Ecto neural progenitor cell (in vitro differentiated cells): ENCODE results near the gene SCYGR4.
"Not testable (repeated sequence)": the region's sequence is repeated elsewhere in the genome, so short reads cannot be mapped to it uniquely, and the experiment has no call there.

Experiments
- DNase-seq: peaks from one replicate; pipeline ENCODE4 v3.0.0-alpha.2; 2018; ENCODE audit warnings: low spot score

Gene SCYGR4, protein sequence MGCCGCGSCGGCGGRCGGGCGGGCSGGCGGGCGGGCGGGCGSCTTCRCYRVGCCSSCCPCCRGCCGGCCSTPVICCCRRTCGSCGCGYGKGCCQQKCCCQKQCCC

DNA sequence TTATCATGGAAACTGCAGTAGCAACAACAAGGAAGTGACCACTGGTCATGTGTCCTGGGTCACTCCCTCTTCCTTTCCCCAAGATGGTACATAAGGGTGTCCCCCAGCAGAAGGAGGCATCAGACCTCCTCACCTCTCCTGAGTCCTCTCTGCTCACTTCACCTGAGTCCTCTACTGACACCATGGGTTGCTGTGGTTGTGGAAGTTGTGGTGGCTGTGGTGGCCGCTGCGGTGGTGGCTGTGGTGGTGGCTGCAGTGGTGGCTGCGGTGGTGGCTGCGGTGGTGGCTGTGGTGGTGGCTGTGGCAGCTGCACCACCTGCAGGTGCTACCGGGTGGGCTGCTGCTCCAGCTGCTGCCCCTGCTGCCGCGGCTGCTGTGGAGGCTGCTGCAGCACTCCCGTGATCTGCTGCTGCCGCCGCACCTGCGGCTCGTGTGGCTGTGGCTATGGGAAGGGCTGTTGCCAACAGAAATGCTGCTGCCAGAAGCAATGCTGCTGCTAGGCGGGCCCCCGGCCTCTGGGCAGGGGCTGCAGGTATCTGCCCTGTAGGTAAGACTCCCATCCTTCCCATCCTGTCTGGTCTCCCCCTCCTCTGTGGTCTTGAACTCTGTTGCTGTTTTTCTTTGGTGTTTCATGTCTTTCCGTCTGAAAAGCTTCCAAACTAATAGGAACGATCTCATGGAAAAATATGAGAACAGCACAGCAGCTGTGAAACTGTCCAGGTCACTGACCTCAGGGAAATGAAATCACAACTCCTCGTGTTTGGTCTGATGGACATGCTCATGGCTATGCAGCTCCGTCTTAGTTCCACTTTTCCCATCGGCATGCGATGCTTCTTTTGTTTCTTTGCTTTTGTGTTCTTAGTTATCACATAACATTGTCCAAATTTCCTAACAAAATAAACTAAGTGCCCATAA lies at the start of gene SCYGR4:
SCYGR4 (plus strand) TSS at position 183 of the 915 bp plus-strand sequence; CDS start at position 183, 0 bp downstream.
- no peak for DNase-seq

DNA sequence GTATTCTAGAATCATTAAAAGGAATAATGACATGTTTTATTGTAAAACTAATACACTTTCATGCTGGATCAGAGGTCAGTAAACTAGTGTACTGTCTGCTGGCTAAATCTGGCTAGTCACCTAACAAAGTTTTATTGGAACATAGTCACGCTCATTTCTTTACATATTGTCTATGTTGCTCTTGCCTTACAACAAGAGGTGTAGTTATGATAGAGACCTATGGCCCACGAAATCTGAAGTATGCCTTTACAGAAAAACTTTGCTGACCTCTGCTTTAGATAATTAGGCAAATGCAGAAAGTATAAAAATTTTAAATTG lies 48.5 kb upstream of the SCYGR4 start:
- DNase-seq: no peak

DNA sequence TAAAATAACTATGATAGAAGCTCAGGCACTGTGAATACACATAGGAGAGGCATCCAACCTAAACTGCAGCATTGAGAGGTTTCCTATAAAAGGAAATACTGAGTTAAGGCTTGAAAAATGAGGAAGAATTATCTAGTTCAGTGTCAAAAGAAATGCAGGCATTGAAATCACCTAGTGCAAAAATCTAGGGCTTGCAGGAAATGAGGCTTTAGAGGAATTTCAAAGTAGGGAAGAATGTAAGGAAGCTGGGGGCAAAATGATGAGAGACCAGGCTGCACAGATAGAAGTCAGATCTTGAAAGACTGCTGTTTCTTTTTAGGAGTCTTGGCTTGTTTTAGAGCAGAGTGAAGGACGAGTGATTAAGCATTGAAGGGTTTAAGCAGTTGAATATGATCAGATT lies 46.7 kb upstream of the SCYGR4 start:
- DNase-seq: no peak

DNA sequence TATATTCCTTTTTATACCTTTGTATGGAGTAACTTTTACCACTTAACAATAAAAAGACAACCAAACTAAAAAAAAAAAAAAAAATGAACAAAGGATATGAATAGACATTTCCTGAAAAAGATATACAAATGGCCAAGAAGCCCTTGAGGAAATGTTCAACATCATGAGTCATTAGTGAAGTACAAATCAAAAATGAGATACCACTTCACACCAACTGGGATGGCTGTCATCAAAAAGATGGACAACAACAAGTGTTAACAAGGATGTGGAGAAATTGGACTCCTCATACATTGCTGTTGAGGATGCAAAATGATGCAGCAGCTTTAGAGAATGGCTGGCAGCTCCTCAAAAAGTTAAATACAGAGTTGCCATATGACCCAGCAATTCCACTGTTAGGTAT lies 41.2 kb upstream of the SCYGR4 start:
- no peak for DNase-seq

DNA sequence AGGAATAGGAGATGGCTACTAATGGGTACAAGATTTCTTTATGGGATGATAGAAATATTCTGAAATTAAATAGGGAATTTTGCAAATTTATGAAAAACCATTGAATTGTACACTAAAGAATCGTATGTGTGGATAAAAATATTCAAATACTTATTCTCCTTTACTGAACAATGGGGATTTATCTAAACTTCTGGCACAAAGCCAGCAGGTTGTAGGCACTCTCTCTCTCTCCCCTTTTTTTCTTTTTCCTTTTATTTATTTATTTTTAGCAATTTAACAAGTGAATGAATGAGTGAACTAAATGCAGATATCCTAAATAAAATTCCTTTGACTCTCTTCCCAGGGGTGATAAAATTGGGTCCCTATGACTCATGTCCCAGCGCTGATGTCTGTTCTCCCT lies 40.5 kb upstream of the SCYGR4 start:
- DNase-seq: no peak

DNA sequence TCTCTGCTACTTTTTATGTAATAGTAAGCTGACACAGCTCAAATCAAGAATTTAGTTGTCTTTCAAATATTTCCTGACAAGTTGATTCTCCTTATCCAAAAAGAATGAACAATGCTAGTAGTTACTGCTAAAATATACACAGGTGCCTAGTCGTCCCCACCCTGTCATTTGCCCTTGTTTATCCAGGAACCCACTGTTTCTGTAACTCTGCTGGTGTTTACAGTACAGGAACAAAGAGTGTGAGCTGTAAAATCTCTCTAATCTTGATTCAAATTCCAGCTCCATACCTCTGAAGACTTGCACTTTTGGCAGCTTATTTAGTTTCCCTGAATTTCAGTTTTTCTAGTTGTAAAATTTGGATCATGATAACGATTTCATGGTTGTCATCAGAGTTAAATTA lies 39.7 kb upstream of the SCYGR4 start:
- no peak for DNase-seq

DNA sequence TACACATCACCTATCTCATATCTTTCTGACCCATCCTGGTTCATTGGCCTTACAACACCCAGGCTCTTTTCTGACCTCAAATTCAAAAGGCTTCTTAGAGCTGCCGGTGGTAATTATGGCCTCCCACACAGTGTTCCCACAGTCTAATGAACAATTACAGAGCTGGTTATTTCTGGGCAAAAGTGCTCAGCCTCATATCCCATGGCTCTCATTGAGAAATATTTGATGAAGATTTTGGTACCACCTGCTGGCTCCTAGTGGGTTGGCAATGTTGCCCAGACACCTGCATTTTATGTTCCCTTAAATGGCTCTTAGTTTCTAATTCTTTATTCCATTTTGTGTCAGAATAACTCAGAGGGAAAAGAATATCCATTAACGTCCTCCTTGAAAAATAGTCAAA lies 38.7 kb upstream of the SCYGR4 start:
- no peak for DNase-seq

DNA sequence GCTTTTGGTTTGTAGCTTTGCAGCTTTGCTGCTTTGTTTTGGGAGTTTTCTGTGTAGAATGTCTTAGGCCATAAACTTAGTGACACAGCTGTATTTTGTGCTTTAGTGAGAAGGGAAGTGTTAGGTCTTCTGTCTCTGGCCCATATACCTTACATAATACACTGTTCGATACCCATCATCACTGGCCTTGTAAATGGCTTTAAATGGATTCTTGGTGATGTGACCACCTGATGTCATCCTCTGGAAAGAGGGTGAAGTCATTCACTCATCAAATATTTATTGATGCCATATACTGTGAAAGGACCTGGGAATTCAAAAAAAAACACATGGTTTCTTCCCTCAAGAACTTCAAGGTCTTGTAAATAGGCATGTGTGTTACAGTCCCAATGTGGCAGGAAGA lies 37.5 kb upstream of the SCYGR4 start:
- DNase-seq: no peak

DNA sequence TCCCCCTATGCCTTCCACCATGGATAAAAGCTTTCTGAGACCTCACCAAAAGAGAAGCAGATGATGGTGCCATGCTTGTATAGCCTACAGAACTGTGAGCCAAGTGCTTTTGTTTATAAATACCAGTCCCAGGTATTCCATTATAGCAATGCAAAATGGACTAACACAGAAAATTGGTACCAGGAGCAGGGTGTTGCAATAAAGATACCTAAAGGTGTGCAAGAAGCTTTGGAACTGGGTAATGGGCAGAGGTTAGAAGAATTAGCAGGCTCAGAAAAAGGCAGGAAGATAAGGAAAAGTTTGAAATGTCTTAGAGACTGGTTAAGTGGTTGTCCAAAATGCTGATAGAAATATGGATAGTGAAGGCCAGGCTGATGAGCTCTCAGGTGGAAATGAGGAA lies 34.9 kb upstream of the SCYGR4 start:
- no peak for DNase-seq

DNA sequence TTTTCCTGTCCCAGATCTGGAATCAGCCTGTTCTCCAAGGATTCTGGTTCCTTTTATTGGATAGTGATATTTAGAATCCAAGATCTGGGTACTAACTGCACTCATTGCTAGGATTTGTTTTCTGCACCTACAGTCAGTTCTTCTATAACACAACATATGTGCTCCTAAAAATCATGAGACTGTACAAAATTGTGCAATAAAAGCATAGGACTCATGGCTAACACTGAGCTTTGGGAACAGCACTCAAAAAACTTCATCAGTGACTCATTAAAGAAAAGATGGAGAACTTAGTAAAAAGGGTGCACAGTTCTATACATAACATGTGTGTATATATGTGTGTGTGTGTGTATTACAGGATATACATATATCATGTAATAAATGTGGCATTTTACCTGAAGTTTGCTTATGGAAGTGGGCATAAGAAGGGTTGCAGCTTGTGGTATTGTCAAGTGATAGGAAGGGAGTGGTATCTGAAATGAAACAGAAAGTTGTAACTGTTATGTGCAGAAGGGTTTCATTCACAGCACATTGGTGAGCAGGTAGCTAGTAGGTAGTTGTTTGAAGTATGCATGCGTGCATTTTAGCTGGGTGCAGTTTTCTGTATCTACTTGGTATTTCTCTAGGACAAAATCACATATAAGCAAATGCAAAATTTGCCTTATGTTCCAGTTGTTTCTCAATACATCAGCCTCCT lies 24.5 kb upstream of the SCYGR4 start:
- DNase-seq: no peak

DNA sequence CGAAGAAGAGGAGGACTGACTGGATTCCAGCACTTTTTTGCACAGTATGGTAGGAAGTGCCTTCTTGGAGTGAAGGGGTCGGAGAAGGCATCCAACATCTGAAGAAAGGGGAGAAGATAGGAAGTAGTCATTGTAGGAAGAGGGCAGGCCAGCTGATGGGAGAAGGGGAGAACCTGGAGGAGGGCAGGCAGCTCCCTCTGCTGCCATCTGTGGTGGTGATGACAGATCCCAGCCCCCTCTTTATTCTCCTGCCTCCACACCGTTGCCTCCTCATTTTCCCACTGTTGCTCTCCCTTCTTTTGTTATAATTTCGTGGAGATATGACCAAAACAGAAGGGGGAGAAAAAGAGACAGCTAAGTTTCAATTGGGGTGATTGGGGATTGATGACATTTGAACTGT lies 21.5 kb upstream of the SCYGR4 start:
- no peak for DNase-seq

DNA sequence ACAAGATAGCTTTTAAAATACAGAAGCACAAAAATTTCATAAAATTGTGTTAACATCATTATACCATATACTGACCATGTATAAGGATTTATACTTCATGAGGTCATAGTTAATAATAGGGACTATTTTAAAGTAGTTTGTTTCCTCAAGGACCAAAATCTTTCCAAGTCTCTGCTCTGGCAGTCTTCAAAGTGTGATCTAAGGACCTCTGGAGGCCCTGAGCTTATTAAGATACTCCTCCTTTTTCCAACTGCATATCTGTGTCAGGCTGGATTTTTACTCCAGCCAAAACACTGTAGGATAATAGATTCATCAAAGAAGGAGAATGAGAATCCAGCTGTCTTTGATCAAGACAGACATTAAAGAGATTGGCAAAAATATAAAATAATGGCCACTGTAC lies 20.3 kb upstream of the SCYGR4 start:
- no peak for DNase-seq

DNA sequence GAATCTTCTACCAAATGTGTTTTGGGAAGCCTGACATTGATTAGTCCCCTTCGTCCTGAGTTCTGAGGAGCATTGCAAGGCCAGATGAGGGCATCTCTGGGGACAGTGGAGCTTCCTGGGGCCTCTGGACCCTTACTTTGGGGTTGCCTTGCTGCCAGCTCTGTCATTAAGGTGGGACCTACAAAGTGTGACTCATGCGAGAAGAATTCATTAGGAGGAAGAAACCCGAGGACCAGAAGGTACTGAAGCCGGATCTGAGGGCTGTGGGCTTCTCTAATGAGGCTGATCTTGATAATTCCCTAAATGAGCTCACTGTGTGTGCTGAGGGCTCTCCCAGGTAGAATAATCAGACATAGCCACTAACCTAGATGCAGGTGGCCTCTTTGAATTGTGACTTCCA lies 19.3 kb upstream of the SCYGR4 start:
- DNase-seq: no peak

DNA sequence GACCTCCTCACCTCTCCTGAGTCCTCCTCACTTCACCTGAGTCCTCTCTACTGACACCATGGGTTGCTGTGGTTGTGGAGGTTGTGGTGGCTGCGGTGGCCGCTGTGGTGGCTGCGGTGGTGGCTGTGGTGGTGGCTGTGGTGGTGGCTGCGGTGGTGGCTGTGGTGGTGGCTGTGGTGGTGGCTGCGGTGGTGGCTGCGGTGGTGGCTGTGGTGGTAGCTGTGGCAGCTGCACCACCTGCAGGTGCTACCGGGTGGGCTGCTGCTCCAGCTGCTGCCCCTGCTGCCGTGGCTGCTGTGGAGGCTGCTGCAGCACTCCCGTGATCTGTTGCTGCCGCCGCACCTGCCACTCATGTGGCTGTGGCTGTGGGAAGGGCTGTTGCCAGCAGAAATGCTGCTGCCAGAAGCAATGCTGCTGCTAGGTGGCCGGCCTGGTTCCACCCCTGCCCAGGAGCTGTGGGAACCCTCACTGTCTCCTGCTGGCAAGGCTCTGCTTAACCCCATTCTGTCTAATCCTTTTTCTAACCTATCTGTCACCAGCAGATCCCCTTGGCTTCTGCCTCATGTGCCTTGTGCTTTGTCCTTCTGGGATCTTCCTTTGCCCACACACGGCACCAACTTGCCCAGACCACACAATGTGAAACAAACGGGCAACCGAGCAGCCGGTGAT lies 18.3 kb upstream of the SCYGR4 start, which contains the start of gene SCYGR2:
SCYGR2 (plus strand) TSS at position 59 of the 669 bp plus-strand sequence; CDS start at position 59, 0 bp downstream.
- not testable (repeated sequence) for DNase-seq

DNA sequence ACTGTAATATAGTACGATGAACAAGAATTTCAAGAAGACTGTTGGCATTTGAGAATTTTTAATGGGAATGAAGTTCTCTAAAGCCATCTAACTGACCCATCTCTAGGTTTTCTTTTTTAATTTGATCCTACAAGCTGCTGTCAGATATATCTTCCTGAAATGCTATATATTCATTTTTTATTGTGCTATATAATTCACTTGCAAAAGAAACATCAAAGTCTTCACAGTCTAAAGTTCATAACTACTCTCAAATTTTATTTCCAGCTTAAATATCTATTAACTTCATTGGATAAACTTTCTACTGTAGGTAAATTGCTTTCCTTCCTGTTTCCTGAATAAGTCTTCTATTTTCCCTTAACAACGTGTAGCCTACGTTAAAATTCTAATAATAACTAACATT lies 14.9 kb upstream of the SCYGR4 start:
- no peak for DNase-seq

DNA sequence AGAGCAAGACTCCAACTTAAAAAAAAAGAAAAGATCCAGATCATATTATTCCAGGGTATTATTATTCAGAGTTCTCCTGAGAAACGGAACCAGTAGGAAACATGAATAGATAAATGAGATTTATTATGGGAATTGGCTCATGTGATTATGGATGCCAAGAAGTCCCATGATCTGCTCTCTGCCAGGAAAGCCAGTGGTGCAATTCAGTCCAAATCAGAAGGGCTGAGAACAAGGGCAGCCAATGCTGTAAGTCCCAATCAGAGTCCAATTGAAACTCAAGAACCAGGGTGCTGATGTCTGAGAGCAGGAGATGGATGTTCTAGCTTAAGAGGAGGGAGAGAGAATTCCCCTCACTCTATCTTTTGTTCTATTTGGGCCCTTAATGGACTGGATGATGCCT lies 10.8 kb upstream of the SCYGR4 start:
- DNase-seq: no peak

DNA sequence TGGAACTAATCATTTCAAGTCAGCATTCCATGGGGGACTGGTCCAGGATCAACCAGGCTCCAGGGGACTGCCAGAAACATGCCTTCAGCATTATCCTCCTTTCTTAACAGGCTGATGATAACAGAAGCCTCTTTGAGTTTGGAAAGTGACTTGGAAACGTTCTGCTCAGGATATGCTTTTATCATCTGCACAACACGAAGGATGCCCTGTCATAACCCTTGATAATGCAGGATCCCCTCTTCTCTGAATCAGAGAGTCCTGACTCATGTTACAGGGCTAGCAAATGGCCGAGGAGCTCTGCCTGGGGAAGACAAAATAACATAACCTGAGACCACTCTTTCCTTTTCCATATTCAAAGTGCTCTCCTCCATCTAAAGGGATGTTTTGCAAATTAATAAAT lies 9.4 kb upstream of the SCYGR4 start:
- no peak for DNase-seq

DNA sequence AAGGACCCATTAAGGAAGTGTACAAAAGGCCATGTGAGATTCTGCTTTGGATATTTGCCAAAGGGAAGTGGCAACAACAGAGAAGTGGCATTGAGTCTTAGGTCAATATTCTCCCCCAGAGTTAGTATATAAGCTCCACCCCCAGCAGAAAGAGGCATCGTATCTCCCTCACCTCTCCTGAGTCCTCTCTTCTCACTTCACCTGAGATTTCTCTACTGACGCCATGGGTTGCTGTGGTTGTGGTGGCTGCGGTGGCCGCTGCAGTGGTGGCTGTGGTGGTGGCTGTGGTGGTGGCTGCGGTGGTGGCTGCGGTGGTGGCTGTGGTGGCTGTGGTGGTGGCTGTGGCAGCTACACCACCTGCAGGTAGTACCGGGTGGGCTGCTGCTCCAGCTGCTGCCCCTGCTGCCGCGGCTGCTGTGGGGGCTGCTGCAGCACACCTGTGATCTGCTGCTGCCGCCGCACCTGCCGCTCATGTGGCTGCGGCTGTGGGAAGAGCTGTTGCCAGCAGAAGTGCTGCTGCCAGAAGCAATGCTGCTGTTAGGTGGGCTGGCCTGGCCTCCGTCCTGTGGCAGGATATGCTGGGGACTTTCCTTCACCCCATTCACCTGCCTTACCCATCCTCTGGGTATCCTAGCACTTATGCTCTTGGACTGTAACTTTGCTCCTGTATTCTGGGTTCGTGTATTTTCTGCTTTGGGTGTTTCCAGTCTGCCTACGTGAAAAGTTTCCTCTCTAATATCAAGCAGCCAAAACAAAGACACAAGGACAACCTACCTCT lies 8.5 kb upstream of the SCYGR4 start:
- DNase-seq: no peak

DNA sequence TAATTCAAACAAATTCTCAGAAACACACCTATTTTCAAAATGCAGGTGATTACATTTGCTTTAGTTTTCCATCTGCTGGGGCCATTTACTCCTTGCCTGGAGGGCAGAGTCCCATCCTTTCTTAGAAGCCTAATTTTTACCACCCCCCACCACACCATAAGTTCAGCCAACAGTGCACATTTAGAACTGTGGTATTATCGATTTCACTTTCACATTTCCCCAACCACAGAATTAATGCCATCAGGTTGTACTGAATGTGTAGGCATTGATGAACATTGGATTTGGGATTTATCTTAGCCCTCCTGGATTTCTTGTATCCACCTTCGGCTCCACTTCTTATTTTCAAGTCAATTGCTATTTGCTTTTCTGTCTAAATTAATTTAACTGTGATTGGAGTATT lies 7.2 kb upstream of the SCYGR4 start:
- DNase-seq: no peak

DNA sequence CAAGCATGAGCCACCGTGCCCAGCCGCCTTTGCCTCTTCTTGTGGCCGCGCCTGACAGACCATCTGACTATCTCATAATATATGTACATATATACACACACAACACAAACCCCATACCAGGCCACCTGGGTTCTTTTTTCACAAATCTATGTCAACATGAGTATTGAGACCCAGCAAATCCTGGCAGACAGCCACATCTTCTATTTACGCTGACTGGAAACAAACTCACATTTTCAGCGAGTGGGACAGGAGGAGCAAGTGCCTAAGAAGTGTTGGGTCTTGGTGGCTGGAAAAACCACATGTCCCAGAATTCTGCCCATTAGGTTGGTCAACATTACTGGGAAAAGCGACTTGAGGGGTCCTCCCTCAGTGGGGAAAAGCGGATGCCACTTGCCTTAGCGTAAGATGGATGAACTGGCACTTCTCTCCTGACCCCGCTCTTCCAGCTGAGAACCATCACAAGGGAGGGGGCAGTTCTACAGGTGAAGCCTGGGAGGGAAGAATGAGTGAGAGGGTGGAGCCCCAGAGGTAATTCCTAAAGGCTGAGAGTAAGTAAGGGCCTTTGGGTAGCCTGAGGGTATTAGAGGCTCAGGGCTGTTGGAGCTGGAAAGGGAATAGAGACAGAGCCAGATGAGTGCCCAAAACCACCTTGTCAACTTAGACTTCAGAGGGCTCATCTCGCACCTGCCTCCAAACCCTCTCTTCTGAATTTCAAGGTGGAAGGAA lies 4.6 kb upstream of the SCYGR4 start:
- no peak for DNase-seq

DNA sequence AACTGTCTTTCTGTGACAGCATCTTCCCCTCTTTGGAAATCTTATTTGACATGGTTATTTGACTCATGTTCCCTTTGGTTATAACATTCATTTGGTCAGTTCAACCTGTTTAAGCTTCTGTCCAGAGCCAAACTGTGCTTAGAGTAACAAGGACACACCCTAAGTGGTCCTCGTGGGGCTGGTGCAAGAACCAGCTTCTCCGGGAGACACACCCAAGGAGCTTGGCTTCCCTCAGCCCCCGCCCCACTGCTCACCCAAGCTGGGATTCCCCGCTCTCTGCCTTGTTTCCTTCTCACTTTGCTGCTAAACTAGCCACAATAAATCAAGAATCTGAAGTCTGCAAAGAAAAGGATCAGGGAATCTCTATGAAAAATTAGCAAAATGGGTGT lies 4.0 kb upstream of the SCYGR4 start:
- no peak for DNase-seq
